Left renal cortex interstitium (tissue), 4 donors: ENCODE results near the gene FHL3. TPM values are rescaled to one million over a fixed set of nuclear protein-coding genes. Genes with fewer than 3 reads are reported as not detected.
"Not testable (repeated sequence)": the region's sequence is repeated elsewhere in the genome, so short reads cannot be mapped to it uniquely, and the experiment has no call there.

Experiments
- DNase-seq, 4 donors: peaks; one replicate each; pipeline ENCODE4 v3.0.0-alpha.2; 2013; ENCODE audit warnings: low read depth in 4 of 4, low spot score in 2 of 4, missing footprints in 1 of 4
- polyA plus RNA-seq, 4 donors: library from polyadenylated mRNA; unstranded; fragments of 120-200 nt; gene quantifications; one replicate each; pipeline ENCODE4 v1.2.1, GENCODE V29; 2013; ENCODE audit not compliant: insufficient read length in 4 of 4

The FHL3 gene
- polyA plus RNA-seq, 4 donors = 14.9 to 29.7 (median 23.1) TPM

DNA sequence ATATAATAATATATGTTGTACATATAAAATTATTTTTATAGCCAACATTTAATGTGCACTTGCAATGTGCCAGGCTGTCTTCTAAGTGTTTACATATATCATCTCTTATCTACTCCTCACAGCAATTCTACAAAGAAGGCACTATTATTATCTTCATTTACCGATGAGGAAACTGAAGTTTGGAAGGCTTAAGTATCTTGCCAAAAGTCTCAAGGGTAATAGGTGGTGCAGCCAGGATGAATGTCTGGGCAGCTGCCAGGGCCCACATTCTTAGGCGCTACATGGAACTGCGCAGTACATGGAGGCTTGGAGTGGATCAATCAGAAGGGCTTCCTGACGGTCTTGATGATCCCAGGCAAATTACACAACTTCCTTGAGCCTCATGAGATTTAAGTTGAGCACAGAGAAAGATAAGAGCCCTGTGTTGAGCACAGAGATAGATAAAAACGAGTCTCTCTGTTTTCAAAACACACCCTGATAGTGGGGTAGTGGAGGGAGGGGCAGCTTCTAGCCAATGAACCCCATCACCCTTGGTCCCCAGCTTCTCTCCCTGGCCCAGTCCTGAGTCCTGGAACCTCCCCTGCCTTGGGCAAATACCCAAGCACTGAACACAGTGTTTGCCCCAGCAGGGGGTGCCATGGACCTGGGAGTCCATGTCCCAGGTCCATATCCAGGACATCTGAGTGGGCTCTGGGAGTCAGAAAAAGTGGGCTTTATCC lies 32.1 kb upstream of the FHL3 start:
- DNase-seq = no peak

DNA sequence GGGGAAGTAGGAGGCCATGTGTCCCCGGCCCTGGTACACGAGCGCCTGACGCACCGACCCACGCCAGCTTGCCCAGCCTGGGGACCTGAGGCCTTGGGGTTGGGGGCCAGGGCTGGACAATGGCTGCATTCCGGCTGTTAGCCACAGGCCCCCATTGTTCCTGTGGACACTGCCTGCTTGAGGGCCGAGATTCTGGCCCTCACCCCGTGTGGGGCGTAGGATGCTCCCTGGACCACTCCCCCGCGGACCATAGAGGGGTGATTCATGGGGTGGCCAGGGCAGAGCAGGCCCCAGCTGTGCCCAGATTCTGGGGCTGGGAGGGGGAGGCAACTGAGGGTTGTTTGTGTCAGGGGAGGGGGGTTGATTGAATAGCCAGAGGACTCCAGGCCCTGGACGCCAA lies 29.6 kb upstream of the FHL3 start:
- DNase-seq = no peak

DNA sequence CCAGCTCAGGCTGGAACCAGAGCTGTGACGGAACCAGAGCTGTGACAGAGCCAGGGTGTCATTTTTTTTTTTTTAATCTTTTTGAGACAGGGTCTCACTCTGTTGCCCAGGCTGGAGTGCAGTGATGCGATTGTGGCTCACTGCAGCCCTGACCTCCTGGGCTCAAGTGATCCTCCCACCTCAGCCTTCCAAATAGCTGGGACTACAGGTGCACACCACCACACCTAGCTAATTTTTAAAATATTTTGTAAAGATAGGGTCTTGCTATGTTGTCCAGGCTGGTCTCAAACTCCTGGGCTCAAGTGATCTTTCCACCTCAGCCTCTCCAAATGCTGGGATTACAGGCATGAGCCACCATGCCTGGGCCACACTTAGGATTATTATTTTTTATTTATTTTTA lies 27.7 kb upstream of the FHL3 start:
- not testable (repeated sequence) for DNase-seq

DNA sequence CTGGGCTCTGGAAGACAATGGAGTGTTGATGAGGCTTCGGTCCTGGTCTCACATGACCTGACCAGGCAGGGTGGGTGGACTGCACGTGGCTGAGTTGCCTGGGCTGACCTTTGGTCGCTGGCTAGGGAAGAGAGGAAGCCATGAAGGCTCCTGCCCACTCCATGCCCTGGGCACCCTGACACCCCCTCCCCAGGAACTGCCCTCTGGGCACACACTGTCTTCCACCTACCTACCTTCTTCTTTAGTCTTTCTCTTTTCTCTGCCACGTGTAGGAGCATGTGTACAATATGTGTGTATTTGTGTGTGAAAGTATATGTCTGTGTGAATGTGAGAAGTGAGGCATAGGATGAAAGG lies 26.2 kb upstream of the FHL3 start:
- DNase-seq = no peak

DNA sequence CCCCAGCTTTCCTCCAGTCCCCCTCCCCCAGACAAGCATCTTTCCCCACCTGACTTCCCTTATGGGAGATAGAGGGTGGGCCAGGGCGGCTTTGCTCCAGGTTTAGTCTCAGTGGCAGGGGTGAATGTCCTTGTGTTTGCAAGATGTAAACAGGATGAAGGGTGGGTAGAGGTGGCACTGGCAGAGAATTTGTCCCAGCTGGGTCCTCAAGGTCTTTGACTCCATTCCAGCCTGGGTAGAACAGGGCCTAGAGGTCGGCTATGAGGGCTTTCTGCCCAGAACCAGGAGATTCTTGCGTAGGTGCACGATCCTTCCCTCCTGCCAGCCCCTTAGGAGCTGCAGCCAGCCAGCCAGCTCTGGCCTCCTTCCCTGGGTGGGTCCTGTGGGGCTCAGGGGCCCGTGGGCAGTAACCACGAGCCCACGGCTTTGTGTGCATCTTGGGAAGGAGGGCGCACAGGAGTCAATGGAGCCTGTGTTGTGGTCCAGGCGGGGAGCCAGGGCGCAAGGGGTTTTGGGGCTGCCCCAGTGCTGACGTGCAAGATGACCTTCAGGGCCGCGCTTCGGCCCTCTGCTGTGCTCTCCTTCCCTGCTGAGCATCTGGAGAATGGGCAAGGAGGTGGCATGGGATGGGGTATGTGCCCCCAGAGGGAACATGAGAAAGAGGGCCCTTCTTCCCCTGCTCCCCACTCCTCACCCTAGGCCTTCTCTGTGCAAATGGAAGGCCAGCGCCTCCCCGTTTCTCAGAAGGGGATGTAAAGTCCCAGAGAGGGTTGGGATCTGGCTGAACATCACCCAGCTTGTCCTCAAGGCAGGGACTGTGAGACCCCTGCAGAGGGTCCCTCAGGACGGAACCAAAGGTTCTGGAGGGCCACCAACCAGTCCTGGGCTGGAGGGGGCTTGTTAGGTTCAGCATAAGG lies 25.5 kb upstream of the FHL3 start:
- DNase-seq = no peak

DNA sequence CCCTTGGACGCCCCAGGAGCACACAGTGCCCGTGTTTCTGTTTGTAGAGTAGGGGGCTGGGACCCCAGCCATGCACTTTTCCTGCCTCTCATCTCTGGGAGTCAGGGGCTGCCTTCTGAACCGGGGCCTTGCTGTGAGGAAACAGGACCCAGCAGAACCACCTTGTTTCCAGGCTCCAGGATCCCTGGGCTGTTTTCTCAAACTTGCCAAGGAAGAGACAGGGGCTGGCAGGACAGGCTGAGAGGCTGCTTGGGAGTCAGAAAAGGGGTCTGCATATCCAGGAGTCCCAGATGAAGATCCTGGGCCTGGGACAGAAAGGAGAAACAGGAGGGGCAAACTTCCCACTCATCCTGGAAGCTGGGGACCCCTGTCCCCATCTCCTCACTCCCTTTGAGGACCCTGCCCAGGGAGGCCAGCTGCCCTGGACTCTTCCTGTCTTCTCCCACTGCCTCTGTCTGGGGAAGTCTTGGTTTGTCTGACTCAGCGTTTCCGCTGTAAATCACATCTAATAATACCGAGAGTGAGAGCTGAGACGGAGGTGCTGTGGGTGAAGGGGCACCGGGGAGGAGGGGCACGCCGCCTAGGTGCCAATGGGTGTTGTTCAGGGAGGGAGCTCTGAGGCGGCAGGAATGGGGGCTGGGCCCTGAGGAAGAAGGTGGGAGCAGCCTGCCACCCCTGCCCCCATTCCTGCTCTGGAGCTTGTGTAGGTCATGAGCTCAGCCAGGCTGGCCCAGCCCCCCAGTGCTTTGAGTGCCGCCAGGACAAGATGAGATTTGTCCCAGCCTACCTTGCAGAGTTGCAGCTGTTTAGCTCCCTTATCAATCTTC lies 24.6 kb upstream of the FHL3 start:
- DNase-seq = no peak

DNA sequence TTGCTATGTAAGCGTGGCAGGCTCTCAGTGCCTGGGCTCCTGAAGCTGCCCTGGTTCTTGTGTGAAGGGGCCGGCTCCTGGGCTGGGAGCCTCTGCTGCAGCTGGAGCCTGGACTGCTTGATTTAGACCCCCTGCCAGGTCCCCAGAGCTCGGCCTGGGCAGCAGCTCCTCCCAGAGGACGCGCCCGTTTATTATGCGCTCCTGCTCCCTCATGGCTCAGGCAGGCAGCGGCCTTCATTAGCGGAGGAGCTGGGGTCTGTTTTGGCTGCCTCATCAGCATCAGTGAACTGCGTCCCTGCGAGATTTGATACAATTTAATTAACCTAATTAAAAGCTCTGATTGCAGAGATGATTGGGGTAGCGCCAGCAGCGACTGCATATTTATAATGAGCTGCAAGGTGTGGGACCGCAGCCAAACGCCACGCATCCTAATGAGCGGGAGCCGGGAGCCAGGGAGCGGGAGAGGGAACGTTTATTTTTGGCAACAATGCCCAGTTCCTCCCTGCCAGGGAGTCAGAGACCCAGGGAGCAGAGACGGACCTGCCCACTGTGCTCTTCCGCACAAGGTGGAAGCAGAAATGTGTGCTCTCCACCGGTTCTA lies 23.9 kb upstream of the FHL3 start:
- DNase-seq = no peak

DNA sequence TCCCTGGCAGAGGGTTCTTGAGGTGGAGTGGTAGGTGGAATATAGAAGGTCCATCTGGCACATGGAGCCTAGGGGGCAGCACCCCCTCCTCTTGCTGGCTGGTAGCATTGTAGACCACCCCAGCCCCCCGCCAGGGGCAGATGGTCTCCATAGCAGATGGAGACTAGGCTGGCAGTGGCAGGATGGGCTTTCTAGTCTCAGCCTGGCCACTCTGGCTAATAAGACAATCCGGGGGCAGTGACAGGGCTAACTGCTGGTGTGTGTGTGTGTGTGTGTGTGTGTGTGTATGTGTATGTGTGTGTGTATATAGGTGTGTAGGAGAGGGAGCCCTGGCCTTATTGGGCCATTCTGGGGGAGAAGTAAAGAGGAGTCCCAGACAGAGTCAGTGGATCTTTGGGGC lies 23.4 kb upstream of the FHL3 start:
- DNase-seq = no peak

DNA sequence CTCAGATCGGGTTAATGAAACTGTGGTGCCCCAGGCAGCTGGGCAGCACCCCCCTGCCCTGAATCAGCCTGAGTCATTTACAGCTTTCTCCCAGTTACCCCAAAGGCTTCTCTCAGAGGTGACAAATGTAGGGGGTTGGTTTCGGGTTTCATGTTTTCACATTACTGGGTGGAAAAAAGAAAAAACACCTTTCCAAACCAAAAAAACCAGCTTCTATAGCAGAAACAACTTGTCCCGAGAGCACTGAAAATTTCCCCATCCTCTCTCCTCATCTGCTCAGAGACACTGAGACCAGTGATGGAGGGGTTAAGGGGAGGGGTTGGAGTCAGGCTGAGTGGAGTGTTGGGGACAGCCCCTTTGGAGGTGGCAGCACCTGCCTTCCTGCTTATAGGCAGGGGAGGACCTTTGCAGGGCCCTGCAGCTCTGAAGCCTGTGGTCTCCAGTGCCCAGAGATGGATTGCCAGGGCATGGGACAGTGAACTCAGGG lies 22.8 kb upstream of the FHL3 start:
- DNase-seq = no peak

DNA sequence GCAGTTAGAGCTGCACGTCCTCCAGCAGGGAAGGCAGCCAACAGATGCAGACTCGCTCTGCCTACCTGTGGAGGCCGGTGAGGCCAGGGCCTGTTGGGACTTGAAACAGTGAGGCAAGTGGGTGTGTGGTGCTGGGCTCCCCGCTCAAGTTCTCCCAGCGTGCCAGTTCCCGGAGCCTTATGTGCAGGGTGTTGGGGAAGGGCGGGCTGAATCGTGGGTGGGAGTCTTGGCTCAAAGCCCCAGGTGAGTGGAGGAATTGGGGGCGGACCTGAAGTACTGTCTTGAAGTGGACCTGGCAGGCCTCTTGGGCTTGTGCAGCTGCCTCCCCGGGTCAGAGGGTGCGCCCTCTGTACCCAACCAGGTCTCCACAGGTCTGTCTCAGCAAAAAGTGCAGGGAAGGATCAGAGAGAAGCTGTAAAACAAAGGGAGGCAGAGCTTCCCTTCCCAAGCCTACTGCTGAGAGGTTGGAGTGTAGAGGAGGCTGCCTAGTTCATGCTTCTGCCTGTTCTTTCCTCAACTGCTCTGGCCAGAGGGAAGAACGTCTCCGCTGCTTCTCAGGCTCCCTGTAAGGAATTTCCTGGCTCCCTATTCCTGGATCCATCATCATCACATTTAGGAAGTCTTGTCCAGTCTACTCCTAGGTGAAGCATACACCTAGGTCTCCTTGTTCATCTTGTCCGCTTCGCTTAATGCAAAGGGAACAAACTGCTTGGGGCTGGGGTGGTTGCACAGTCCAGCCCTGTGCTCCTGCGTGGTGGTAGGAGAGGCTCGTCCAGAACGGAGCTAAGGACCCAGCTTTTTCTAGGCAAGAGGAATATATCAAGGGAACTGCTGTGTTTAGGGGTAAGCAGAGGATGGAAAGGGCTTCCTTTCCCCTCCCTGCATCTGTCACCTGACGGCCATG lies 22.1 kb upstream of the FHL3 start:
- DNase-seq = no peak

DNA sequence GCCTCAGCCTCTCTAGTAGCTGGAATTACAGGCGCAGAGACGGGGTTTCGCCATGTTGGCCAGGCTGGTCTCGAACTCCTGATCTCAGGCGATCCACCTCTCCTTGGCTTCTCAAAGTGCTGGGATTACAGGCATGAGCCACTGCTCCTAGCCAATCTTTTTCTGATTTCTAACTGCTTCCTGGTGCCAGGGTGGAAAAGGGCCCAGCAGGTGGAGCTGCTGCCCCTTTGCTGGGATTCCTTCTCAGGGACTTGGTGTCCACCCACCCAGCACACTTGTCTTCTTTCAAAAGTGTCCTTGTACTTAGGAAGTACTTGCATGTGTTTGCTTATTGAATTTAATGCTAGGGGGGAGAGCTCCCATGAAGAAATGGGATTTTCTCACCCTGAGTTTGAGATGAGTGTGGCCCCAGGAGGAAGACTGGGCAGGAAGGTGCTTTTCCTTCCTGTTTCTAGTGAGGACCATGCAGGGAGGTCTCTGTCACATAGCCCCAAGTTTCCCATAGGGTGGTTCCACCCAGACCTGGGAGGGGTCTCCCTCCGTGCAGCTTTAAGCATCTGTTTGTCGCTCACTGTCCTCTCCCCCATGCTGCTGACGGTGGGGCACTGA lies 21.4 kb upstream of the FHL3 start:
- DNase-seq = no peak

DNA sequence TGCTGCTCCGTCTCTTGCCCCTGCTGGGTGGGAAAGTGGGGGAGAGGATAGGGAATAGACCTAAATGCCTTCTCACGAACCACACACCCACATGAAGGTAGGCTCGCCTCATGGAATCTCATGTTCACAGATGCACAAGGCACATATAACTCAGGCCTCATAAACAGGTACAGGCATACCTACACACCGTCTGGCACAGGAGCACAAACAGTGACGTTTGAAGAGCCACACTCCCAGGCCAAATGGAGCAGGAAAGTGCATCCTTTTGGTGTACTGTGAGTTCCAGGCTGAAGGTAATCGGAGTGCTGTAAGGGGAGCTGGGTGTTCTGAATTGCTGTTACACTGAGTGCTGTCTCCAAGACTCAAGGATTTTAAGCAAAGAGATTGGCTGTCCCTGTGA lies 20.4 kb upstream of the FHL3 start:
- no peak for DNase-seq

DNA sequence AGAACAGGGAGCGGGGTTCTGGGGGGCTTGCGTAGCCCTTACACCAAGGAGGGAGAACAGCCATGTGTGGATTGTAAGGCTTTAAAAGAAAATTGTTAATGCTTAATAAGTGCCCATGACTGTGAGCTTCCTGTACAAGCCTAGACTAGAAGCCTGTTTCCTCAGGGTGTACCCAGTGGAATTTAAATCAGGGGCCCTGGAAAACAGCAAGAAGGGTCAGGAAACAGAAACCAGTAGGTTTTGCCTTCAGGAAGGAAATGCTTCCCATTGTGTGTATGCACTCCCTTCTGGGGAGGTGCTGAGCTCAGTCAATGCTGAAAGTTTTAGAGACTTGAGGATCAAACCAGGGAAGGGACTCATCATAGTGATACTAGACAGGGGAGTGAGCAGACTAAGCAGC lies 19.9 kb upstream of the FHL3 start:
- no peak for DNase-seq

DNA sequence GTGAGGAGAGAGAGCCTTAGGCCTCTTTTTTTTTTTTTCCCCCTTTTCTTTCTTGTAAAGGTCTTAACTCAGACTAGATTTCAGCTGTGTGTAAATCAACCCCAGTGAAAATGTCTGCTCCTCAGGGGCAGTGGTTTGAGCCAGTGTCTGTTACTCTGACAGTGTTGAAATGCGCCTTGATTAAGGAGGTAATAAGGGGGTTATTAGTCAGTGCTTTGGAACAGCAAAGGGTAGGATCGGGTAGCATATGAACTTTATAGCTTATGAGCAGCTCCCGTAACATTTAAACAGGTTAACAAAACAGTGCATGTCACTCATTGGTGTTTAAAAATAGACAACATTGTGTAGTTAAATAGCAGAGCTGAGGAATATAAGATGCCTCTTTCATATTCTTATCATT lies 17.5 kb upstream of the FHL3 start:
- DNase-seq = no peak

DNA sequence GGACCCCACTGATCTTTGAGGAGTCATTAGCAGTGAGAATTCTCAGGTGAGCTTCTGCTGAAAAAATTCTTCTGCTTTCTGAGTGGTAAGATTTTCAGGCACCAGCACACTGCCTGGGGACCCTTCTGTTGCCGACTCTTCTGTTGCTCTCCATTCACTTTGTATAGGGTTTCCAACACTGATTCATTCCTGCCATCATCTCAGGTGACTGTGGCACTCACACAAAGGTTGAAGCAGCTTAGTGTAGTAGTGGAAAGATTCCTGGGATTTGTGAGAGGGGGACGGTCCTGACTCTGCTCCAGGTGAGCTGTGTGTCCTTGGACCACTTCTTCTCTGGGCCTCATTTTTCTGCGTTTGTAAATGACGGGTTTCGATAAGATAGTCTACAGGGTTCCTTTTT lies 16.7 kb upstream of the FHL3 start:
- DNase-seq = no peak

DNA sequence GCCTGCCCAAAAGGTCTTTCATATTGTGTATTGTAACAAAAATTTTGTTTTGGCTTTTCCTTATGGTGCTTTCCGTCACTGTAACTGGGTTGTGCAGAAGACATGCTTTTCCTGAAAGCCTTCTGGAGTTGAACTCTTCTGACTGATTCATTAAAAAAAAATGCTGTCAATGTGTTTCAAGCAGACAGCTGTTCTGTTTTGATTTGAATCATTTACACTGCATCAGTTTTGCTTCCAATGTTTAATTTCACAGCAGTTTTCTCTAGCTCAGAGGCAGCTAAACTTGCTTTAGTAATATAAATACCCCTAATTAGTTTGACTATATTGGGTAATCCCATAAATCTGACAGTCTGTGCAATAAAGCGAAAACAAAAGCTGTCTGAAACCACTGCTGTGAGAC lies 15.1 kb upstream of the FHL3 start:
- DNase-seq = no peak

DNA sequence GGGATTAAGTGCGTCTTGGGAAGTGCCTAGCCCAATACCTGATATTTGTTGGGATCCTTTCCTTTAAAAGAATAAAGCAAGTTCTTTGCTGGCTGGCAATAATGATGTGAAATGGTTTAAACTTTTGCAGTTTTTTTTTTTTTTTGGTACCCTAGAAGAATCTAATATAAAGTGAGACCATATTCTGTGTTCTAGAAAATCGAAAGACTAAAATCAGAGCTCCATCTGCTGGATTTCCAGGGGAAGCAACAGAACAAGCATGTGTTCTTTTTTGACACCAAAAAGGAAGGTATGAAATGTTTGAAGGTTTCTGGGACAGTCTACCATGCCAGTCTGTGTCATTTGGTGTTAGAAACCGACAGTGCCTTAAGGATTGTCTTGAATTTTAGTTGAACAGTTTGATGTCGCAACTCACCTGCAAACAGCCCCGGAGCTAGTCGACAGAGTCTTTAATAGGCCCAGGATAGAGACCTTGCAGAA lies 13.6 kb upstream of the FHL3 start:
- no peak for DNase-seq

DNA sequence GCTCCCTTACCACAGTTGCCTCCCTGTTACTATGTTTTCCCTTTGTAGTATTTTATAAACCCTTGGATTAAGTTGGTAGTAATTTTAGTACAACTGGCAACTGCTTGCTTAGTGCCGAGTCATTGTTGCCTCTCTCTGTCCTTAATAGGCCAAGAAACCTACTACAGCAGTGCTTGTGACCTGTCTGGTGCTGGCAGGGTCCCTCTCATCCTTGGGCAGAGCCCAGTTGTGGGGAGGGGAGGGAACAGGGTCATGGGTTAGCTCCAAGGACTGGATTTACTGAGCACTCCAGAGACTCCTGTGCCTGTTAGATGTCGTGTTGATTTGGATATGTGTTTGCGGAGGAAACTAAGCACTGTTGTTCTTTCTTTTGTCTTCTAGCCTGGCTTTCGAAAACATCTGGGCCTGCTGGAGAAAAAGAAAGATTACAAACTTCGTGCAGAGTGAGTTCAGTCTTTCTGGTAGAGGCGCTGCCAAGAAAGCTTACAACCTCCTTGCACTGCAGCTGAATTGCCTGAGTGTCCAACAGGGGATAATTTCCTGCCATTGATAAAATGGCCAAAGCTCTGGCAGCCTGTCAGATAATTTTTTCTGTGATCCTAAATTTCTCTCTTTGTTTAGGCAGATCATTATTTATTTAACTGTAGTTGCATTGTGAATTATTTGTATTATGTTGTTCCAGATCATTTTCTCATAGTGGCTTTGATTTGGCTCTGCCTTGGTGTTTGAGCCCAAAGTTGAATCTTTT lies 10.8 kb upstream of the FHL3 start:
- no peak for DNase-seq
